Small intestine (tissue), 4 donors: ENCODE measurements around the gene IGFL4. TPM values are rescaled to one million over a fixed set of nuclear protein-coding genes. Genes with fewer than 3 reads are reported as not detected.

ENCODE experiments used
- polyA plus RNA-seq, 4 donors: library from polyadenylated mRNA; stranded (reverse) in 3 of 4; unstranded in 1 of 4; fragments of 200-250 nt in 3 of 4; fragments of 120-200 nt in 1 of 4; gene quantifications; one replicate each; pipeline versions ENCODE4 v1.2.1 to v1.2.3, GENCODE V29; 2013
- donor health status: healthy with polysubstance abuse.
- donor health status: Bipolar disorder and iron deficiency.
- donor health status: healthy.

IGFL4 gene
- polyA plus RNA-seq, 4 donors = 0.03 to 1.2 TPM; not detected in 2

Other genes starting within 250 kb of the IGFL4 start
- gene DMWD, start 248.2 kb downstream of the IGFL4 start, polyA plus RNA-seq = 10 to 100 TPM in 2 of 4 donors, 1 to 10 TPM in 2; 4.6 to 20.9 (median 11.9) TPM
- under 1 TPM in 2 of 4 donors, not detected in 2; 0.01 to 0.07 TPM for gene RSPH6A, start 225.7 kb downstream of the IGFL4 start, polyA plus RNA-seq
- 100 to 1,000 TPM in 1 of 4 donors, 10 to 100 TPM in 3; 64.8 to 106 (median 72.4) TPM for gene SYMPK, start 177.9 kb downstream of the IGFL4 start, polyA plus RNA-seq
- gene FOXA3, start 176.7 kb downstream of the IGFL4 start, polyA plus RNA-seq = 10 to 100 TPM; 15.7 to 33.6 (median 23.1) TPM
- gene IRF2BP1, start 154.9 kb downstream of the IGFL4 start, polyA plus RNA-seq = 10 to 100 TPM; 14.5 to 22.5 (median 15.7) TPM
- 10 to 100 TPM in 1 of 4 donors, 1 to 10 TPM in 3; 4.8 to 10.7 (median 8.4) TPM for gene MYPOP, start 138.4 kb downstream of the IGFL4 start, polyA plus RNA-seq
- gene NANOS2, start 126.2 kb downstream of the IGFL4 start, polyA plus RNA-seq = not detected
- gene NOVA2, start 67.1 kb downstream of the IGFL4 start, polyA plus RNA-seq = 1 to 10 TPM in 1 of 4 donors, under 1 TPM in 3; under 0.01 to 2.0 (median 0.56) TPM
- 10 to 100 TPM in 2 of 4 donors, 1 to 10 TPM in 2; 7.8 to 13.3 (median 10.7) TPM for gene CCDC61, start 45.5 kb downstream of the IGFL4 start, polyA plus RNA-seq
- gene PGLYRP1, start 17.9 kb downstream of the IGFL4 start, polyA plus RNA-seq = under 1 TPM in 1 of 4 donors, not detected in 3; 0.41 TPM
- not detected for gene IGFL3, start 83.7 kb upstream of the IGFL4 start, polyA plus RNA-seq
- gene IGFL2, start 107.2 kb upstream of the IGFL4 start, polyA plus RNA-seq = 1 to 10 TPM in 1 of 4 donors, under 1 TPM in 1, not detected in 2; 0.16 to 2.0 TPM
- gene IGFL1, start 188.7 kb upstream of the IGFL4 start, polyA plus RNA-seq = not detected